Neural progenitor cell (in vitro differentiated cells): ENCODE data around the gene STC2.

Experiments
- EZH2phosphoT487 ChIP-seq: fragments of 200-600 bp; sonication (generic); IDR thresholded peaks from 2 replicates; pipeline ENCODE4 v1.6.1; 2017; ENCODE audit warnings: antibody characterized with exemption
- TF ChIP-seq, protein P1 (sequence below): fragments of 200-600 bp; sonication (generic); IDR thresholded peaks from 2 replicates; pipeline ENCODE4 v1.5.1; 2017; ENCODE audit warnings: antibody characterized with exemption, mild to moderate bottlenecking

DNA sequence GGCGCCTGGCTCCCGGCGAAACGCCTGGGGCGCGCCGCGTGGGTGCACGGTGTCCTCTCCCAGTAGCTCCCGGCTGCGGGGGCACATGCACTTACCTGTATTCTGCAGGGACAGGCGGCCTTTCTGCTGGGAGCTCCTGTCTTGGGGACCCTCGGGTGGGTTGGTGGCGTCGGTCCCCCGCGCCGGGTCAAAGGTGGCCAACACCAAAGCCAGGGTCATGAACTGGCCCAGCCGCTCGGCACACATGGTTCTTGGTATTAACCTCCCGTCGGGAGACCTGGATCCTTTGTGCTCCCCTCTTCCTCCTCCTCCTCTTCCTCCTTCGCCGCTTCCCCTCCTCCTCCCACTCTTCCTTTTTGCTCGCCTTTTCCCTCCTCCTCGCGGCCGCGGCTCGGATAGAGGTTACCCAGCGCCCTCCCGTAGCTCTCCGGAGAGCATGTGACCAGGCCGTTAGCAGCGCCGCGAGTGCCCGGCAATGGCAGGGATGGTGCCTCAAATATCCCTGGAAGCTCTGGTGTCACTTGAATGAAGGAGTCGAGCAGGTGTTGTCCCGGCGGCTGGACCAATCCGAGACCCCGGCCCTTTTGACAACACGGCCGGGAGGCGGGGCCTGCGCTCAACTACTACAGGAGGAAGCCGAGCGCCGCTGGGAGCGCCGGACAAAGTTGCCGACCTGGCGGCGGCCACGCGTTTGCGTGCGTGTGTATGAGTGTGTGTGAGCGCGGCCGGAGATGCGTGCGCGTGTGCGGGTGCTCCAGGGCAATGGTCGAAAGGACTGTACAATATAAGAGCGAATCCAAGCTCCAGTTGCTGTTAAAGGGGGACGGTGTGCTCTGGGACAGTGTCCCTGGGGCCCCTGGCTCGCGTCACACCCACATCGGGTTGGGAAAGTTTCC lies at the start of gene STC2:
- TF ChIP-seq, protein P1, sequence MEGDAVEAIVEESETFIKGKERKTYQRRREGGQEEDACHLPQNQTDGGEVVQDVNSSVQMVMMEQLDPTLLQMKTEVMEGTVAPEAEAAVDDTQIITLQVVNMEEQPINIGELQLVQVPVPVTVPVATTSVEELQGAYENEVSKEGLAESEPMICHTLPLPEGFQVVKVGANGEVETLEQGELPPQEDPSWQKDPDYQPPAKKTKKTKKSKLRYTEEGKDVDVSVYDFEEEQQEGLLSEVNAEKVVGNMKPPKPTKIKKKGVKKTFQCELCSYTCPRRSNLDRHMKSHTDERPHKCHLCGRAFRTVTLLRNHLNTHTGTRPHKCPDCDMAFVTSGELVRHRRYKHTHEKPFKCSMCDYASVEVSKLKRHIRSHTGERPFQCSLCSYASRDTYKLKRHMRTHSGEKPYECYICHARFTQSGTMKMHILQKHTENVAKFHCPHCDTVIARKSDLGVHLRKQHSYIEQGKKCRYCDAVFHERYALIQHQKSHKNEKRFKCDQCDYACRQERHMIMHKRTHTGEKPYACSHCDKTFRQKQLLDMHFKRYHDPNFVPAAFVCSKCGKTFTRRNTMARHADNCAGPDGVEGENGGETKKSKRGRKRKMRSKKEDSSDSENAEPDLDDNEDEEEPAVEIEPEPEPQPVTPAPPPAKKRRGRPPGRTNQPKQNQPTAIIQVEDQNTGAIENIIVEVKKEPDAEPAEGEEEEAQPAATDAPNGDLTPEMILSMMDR: no peak
- no peak for TF ChIP-seq EZH2phosphoT487
